ENCODE results near the gene HS6ST3. TPM values are rescaled to one million over a fixed set of nuclear protein-coding genes. Genes with fewer than 3 reads are reported as not detected.

The HS6ST3 gene
- total and polyA plus RNA-seq, 2 donors (not counting 3 experiments of a cell fraction or from before 2014, with no cell fraction given) = 0.03 to 0.15 TPM

DNA sequence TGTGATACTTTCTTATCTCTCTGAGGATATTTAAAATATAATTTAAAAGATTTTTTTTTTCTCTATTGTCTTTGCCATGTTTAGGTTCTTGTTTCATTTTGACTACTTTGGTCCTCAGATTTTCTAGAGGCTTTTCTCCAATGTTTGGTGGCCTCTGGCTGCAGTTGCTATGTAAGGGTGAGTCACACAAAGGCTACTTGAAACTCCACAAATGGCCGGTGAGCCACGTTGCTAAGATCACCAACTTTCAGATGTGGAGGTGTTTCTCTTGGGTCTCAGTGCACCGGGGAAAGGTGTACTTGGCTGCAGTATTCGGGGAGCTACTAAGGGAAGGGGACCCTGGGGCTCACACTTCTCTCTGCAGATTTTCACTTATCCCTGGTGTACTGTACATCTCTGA, 248.1 kb downstream of the HS6ST3 start:
- no peak overlapping the region for H3K4me3 ChIP-seq (replicated peaks in 1 of 3; ENCODE audit: insufficient read depth in 1 of 3, low read depth in 1 of 3, low read length in 3 of 3)
- no TSS peak for BruUV-seq (replicated peaks)
- dilution Hi-C loops (cut with MboI; ENCODE audit: extremely low pct_ligation_motif_present, low sequenced_read_pairs) = no loop called here

More for the DNA sequence above, 248.1 kb downstream of the HS6ST3 start:
- Histone ChIP-seq H3K9me3 (replicated peaks; ENCODE audit: control insufficient read depth, insufficient read depth, low read length) (no peaks in the 10 kb centered on the region), H3K4me2 (ENCODE audit: insufficient read depth, low read length) (no peak overlapping the region), H4K20me1 (replicated peaks; ENCODE audit: control insufficient read depth, extremely low read depth, insufficient read depth, low read length) (no peaks in the 10 kb centered on the region), H3K9me1 (replicated peaks; ENCODE audit: control insufficient read depth, extremely low read depth, insufficient read depth, low read length) (no peaks in the 10 kb centered on the region), H3K36me3 (ENCODE audit: control insufficient read depth in 2 of 2, extremely low read depth in 1 of 2, insufficient read depth in 2 of 2, low read length in 2 of 2) (no peaks in the 10 kb centered on the region), H3K9ac (replicated peaks; ENCODE audit: extremely low read depth, insufficient read depth, low read length) (no peak overlapping the region), H3K27ac (ENCODE audit: insufficient read depth, low read depth, low read length) (no peak overlapping the region), H2AFZ (ENCODE audit: low read depth, low read length) (no peak overlapping the region), H3K4me1 (ENCODE audit: control insufficient read depth, extremely low read depth, insufficient read depth, low read length) (no peaks in the 10 kb centered on the region), H3K79me2 (ENCODE audit: control insufficient read depth, insufficient read depth, low read length) (no peaks in the 10 kb centered on the region), H3K27me3 (ENCODE audit: control insufficient read depth in 2 of 2, insufficient read depth in 2 of 2, low read length in 2 of 2) (no peaks in the 10 kb centered on the region)
- DNase-seq (ENCODE audit: low read depth, low spot score) = no peak
- no peak for FAIRE-seq
- ChIA-PET POLR2A (no interaction called here), CTCF (no interaction called here)
- TF ChIP-seq POLR2A (IDR thresholded peaks at IDR 0.05; ENCODE audit: low read depth, low read length) (no peak), GATA2 (IDR thresholded peaks at IDR 0.05; ENCODE audit: insufficient read depth, insufficient read length, low read depth, low read length) (no peak), JUN (IDR thresholded peaks at IDR 0.05; ENCODE audit: borderline replicate concordance, insufficient read depth, insufficient read length, low read depth) (no peak), FOS (IDR thresholded peaks at IDR 0.05; ENCODE audit: borderline replicate concordance, insufficient read depth, low read length) (no peak), POLR2AphosphoS5 (IDR thresholded peaks at IDR 0.05; ENCODE audit: insufficient read depth, low read depth, low read length) (no peak), MYC (IDR thresholded peaks at IDR 0.05; ENCODE audit: low read depth, low read length) (no peak), EZH2 (IDR thresholded peaks at IDR 0.05; ENCODE audit: borderline replicate concordance, low read depth, low read length, severe bottlenecking) (no peak), CTCF (IDR thresholded peaks at IDR 0.05; ENCODE audit: extremely low read depth in 1 of 2, insufficient read depth in 1 of 2, low read depth in 1 of 2, low read length in 2 of 2) (no peak)
- TF ChIP-seq, protein P1, sequence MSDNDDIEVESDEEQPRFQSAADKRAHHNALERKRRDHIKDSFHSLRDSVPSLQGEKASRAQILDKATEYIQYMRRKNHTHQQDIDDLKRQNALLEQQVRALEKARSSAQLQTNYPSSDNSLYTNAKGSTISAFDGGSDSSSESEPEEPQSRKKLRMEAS (IDR thresholded peaks at IDR 0.05; ENCODE audit: insufficient read depth, insufficient read length) = no peak
- intact Hi-C loops (cut with micrococcal nuclease) = no loop called here

Data from endothelial cell of umbilical vein (primary cell).